GM18861 (cell line): ENCODE data around the gene EEF1A1.
A peak's percentile ranks its signal among the peaks of the same experiment; 100 is the strongest.
"Not testable (repeated sequence)": the region's sequence is repeated elsewhere in the genome, so short reads cannot be mapped to it uniquely, and the experiment has no call there.

Experiments
- ATAC-seq: cut with Tn5 transposase; IDR thresholded peaks from one replicate; pipeline ENCODE4 v1.9.1; 2021; ENCODE audit not compliant: unreplicated experiment

Gene EEF1A1

GRCh38 chr6:73506246-73506645 lies 14.6 kb downstream of the EEF1A1 start:
- no peak for ATAC-seq

DNA sequence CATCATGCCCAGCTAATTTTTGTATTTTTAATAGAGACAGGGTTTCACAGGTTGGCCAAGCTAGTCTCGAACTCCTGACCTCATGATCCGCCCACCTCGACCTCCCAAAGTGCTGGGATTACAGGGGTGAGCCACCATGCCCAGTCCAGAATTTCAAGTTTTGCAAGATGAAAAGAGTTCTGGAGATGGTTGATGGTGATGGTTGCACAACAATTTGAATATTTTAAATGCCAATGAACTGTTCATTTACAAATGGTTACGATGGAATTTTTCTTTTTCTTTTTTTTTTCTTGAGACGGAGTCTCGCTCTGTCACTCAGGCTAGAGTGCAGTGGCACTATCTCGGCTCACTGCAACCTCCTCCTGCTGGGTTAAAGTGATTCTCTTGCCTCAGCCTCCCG lies 15.1 kb downstream of the EEF1A1 start:
- ATAC-seq = not testable (repeated sequence)

GRCh38 chr6:73505142-73505541 lies 15.7 kb downstream of the EEF1A1 start:
- ATAC-seq = no peak

- no peak for ATAC-seq
Observed at GRCh38 chr6:73504160-73504559, 16.7 kb downstream of the EEF1A1 start.

GRCh38 chr6:73503027-73503772 lies 17.6 kb downstream of the EEF1A1 start:
- ATAC-seq = no peak

GRCh38 chr6:73497915-73498314 lies 22.9 kb downstream of the EEF1A1 start:
- no peak for ATAC-seq

DNA sequence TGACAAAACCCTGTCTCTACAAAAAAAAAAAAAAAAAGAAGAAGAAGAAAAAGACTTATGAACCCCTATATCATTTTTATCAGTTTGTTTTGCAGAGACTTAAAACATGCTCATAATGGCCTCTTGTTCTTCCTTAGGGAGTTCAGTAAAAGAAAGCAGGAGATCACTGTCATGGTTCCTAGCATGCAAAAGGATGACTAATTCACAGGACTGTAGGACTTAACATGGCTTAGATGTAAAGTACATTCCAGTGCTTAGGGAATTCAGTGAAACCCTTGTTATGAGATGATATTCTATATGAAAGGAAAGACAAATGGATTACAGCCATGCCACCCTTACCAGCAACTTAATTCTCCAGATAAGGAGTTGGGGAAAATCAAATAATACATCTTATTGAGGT lies 29.5 kb downstream of the EEF1A1 start:
- ATAC-seq = no peak

DNA sequence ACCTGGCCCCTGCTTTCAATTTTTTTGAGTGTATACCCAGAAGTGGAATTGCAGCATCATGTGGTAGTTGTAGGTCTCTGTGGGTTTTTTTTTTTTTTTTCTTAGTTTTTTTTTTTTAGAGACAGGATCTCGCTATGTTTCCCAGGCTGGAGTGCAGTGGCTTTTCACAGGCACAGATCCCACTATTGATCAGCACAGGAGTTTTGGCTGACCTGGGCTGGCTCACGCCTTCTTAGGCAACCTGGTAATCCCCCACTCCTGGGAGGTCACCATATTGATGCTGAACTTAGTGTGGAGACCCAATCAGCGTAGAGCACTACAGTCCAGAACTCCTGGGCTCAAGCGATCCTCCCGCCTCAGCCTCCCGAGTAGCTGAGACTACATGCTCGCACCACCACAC lies 33.4 kb downstream of the EEF1A1 start:
- no peak for ATAC-seq

DNA sequence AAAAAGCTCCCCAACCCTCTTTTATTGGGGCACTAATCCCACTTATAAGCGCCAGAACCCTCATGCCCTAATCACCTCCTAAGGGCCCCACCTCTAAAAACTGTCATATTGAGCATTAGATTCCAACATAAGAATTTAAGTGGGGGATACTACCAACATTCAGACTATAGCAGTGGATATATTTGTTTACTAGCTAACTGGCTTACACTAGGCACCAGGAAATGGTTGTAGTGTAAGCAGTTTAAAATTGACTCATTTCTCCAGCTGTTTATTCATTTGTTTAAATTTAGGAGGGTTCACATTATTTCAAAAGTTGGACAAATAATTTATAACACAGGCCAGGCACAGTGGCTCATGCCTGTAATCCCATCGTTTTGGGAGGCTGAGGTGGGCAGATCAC lies 36.4 kb downstream of the EEF1A1 start:
- no peak for ATAC-seq

DNA sequence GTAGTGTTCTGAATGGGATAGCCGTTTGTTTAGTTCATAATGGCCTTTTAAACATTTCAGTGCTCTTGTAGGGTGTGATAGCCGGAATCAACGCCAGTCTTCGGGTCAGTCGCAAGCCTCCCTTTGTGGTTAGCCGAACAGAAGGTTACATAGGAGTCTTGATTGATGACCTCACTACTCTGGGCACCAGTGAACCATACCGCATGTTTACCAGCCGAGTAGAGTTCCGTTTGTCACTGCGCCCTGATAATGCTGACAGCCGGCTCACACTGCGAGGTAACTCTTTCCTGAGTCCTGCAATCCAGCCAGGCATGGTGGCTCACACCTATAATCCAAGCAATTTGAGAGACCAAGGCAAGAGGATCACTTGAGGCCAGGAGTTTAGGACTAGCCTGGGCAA lies 38.9 kb downstream of the EEF1A1 start:
- no peak for ATAC-seq

DNA sequence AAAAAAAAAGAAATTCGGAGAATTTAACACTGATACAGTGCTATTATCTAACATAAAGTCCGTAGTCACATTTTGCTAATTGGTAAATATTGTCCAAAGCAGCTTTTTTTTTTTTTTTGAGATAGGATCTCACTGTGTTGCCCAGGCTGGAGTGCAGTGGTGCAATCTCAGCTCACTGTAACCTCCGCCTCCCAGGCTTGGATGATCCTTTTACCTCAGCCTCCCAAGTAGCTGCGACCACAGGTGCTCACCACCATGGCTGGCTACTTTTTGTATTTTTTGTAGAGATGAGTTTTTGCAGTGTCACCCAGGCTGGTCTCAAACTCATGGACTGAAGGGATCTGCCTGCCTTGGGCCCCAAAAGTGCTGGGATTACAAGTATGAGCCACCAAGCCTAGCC lies 43.4 kb downstream of the EEF1A1 start:
- ATAC-seq = no peak

- no peak for ATAC-seq
Observed at GRCh38 chr6:73476723-73477122, 44.1 kb downstream of the EEF1A1 start.

GRCh38 chr6:73471686-73472290 lies 49.0 kb downstream of the EEF1A1 start:
- ATAC-seq = peak; percentile 99
